Stimulated activated CD8-positive, alpha-beta memory T cell treated with anti-CD3 and anti-CD28 coated beads, Interleukin-15, amount 100 ng/mL, for 24 hours (primary cell): ENCODE data around the gene TXLNB.
"Not testable (repeated sequence)": the region's sequence is repeated elsewhere in the genome, so short reads cannot be mapped to it uniquely, and the experiment has no call there.

Experiments used
- DNase-seq: peaks from one replicate; pipeline ENCODE4 v3.0.0-alpha.2; 2020; ENCODE audit warnings: low read depth

TXLNB gene

GRCh38 chr6:139308936-139309603 is 17.3 kb upstream of the TXLNB start:
- DNase-seq: no peak

GRCh38 chr6:139308286-139308916 is 16.6 kb upstream of the TXLNB start:
- no peak for DNase-seq

GRCh38 chr6:139306291-139306981 is 14.6 kb upstream of the TXLNB start:
- no peak for DNase-seq

GRCh38 chr6:139303185-139303584 is 11.4 kb upstream of the TXLNB start:
- no peak for DNase-seq

- DNase-seq: no peak
Measured at GRCh38 chr6:139297921-139298320, 6.1 kb upstream of the TXLNB start.

GRCh38 chr6:139296927-139297326 is 5.1 kb upstream of the TXLNB start:
- no peak for DNase-seq

- DNase-seq: no peak
Measured at GRCh38 chr6:139295901-139296300, 4.1 kb upstream of the TXLNB start.

GRCh38 chr6:139294090-139294489 is 2.3 kb upstream of the TXLNB start:
- DNase-seq: no peak

GRCh38 chr6:139293230-139293629 is 1.4 kb upstream of the TXLNB start:
- not testable (repeated sequence) for DNase-seq

GRCh38 chr6:139290787-139291311 is 949 bp downstream of the TXLNB start:
- no peak for DNase-seq

- DNase-seq: no peak
Measured at GRCh38 chr6:139289233-139289632, 2.6 kb downstream of the TXLNB start.

- DNase-seq: no peak
Measured at GRCh38 chr6:139288496-139289040, 3.2 kb downstream of the TXLNB start.

- DNase-seq: no peak
Measured at GRCh38 chr6:139287868-139288267, 3.9 kb downstream of the TXLNB start.

GRCh38 chr6:139286438-139286837 is 5.4 kb downstream of the TXLNB start:
- not testable (repeated sequence) for DNase-seq

GRCh38 chr6:139285590-139285989 is 6.2 kb downstream of the TXLNB start:
- DNase-seq: no peak

GRCh38 chr6:139284789-139285188 is 7.0 kb downstream of the TXLNB start:
- no peak for DNase-seq

GRCh38 chr6:139282684-139283083 is 9.1 kb downstream of the TXLNB start:
- no peak for DNase-seq

GRCh38 chr6:139278190-139278589 is 13.6 kb downstream of the TXLNB start:
- no peak for DNase-seq

- no peak for DNase-seq
Measured at GRCh38 chr6:139277587-139277986, 14.2 kb downstream of the TXLNB start.

- no peak for DNase-seq
Measured at GRCh38 chr6:139277161-139277560, 14.6 kb downstream of the TXLNB start.

- DNase-seq: no peak
Measured at GRCh38 chr6:139275279-139276055, 16.3 kb downstream of the TXLNB start.

GRCh38 chr6:139271056-139271455 is 20.7 kb downstream of the TXLNB start:
- no peak for DNase-seq
